Stimulated activated CD8-positive, alpha-beta memory T cell treated with anti-CD3 and anti-CD28 coated beads, Interleukin-12 subunit alpha, Interleukin-12 subunit beta, amount 100 ng/mL, for 24 hours (primary cell): ENCODE measurements around the gene CCDC102A.
"Not testable (repeated sequence)": the region's sequence is repeated elsewhere in the genome, so short reads cannot be mapped to it uniquely, and the experiment has no call there.

ENCODE experiments used
- DNase-seq: peaks from one replicate; pipeline ENCODE4 v3.0.0-alpha.2; 2020; ENCODE audit errors: extremely low read depth

The CCDC102A gene

GRCh38 chr16:57565461-57565860, 29.1 kb upstream of the CCDC102A start:
- DNase-seq = no peak

- DNase-seq = no peak
Observed at GRCh38 chr16:57564571-57565270, 28.4 kb upstream of the CCDC102A start.

DNA sequence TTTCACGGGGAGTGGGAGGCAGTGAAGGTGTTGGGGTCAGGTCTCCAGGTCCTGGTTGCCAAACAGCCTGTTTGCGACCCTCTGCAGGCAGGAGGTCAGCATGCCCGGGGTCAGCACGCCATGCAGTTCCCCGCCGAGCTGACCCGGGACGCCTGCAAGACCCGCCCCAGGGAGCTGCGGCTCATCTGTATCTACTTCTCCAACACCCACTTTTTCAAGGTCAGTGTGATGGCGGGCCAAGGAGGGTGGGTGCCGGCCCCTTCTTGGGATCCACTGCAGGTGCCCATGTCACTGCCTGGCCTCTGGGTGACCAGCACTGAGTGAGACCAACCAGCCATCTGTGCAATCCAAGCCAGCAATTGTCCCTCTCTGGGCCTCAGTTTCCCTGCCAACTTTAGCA, 27.4 kb upstream of the CCDC102A start:
- no peak for DNase-seq

- DNase-seq = no peak
Observed at GRCh38 chr16:57563487-57563750, 27.0 kb upstream of the CCDC102A start.

DNA sequence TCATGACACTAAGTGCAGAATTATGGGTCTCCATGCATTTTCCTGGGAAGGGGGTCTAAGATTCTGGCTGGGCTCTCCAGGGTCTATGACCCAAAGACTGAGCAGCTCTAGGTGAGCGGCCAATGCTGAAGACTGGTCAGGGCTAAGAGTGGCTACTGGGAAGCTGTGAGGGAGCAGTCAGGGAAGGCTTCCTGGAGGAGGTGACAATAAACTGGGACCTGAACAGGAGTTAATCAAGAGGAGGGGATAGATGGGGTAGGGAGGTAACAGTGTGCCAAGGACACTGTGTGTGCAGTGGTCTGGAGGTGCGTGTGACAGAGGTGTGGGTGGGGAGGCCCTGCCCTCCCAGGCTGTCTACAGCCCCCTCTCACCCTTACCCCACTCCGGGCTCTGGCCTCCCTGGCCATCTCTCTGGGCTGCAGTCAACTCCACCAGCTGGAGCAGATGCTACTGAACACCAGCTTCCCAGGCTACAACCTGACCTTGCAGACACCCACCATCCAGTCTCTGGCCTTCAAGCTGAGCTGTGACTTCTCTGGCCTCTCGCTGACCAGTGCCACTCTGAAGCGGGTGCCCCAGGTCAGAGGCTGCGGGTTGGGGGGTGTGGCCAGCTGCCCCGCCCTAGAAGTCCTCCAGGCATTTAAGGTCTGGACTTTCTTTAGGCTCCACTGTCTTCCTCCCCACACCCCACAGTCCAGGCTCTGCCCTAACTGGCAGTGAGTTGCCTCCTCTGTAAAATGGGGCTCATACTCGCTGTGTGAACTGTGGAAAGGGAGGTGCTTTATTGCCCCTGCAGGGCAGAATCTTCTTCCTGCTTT, 26.5 kb upstream of the CCDC102A start:
- no peak for DNase-seq

GRCh38 chr16:57562066-57562465, 25.7 kb upstream of the CCDC102A start:
- DNase-seq = no peak

DNA sequence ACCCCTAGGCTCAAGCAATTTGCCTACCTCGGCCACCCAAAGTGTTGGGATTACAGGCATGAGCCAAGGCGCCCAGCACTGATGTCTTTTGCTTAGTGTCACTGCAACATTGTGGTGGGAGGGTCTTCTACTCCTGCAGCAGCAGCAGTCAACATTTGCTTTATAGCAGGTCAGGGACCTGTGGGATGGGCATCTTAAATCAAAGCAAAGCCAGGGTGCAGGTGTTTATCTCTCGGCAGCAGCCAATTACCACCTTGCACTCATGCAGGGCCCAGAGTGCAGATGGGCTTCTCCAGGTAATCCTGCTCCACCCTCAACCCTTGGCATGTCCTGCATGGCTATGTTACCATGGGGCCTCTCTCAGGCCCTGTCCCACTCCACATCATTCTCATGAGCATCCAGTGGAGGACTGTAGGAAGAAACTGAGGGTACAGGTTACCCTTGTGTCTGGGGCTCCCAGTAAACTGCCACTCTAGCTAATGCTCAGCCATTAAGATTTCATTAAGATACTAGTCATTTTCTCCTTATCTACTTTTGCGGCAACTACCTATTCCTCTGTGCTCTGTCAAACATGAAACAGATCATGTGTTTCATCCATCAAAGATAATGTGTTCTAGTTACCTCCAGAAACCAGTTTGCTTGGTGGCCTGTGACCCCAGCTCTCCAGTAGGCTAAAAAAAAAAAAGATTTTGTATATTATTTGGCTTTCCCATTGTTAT, 22.9 kb upstream of the CCDC102A start:
- no peak for DNase-seq

- DNase-seq = no peak
Observed at GRCh38 chr16:57556941-57557541, 20.7 kb upstream of the CCDC102A start.

GRCh38 chr16:57555831-57556230, 19.5 kb upstream of the CCDC102A start:
- DNase-seq = no peak

DNA sequence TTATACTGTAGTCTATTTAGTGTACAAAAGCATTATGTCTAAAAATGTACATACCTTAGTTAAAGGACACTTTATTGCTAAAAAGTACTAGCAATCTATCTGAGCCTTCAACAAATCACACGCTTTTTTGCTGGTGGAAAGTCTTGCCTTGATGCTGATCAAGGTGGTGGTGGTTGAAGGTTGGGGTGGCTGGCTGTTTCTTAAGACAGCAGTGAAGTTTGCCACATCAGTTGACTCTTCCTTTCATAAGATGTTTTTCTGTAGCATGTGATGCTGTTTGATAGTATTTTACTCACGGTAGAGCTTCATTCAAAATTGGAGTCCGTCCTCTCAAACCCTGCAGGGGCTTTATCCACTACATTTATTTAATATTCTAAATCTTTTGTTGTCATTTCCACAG, 14.7 kb upstream of the CCDC102A start:
- DNase-seq = no peak

GRCh38 chr16:57549730-57550129, 13.4 kb upstream of the CCDC102A start:
- no peak for DNase-seq

DNA sequence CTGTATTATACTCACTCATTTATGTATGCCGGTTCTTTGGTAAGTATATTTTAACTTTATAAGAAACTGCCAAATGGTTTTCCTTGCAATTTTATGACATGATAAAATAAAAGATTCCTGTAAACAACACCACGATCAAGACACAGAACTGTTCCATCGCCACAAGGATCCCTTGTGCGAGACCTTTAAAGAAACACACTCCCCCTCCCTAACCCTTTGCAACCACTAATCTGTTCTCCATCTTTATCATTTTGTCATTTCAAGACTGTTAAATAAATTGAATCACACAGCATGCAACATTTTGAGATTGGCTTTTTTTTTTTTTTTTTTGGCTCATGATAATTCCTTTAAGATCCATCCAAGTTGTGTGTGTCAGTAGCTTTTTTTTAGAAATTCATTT, 12.0 kb upstream of the CCDC102A start:
- DNase-seq = no peak

DNA sequence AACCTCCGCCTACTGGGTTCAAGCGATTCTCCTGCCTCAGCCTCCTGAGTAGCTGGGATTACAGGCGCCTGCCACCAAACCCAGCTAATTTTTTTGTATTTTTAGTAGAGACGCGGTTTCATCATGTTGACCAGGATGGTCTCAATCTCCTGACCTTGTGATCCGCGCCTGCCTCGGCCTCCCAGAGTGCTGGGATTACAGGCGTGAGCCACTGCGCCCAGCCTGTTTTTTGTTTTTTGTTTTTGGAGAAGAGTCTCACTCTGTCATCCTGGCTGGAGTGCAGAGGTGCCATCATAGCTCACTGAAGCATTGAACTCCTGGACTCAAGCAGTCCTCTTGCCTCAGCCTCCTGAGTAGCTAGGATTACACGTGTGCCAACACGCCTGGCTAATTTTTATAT, 11.2 kb upstream of the CCDC102A start:
- not testable (repeated sequence) for DNase-seq

GRCh38 chr16:57544124-57544653, 7.8 kb upstream of the CCDC102A start:
- no peak for DNase-seq

- DNase-seq = no peak
Observed at GRCh38 chr16:57541754-57542435, 5.5 kb upstream of the CCDC102A start.

DNA sequence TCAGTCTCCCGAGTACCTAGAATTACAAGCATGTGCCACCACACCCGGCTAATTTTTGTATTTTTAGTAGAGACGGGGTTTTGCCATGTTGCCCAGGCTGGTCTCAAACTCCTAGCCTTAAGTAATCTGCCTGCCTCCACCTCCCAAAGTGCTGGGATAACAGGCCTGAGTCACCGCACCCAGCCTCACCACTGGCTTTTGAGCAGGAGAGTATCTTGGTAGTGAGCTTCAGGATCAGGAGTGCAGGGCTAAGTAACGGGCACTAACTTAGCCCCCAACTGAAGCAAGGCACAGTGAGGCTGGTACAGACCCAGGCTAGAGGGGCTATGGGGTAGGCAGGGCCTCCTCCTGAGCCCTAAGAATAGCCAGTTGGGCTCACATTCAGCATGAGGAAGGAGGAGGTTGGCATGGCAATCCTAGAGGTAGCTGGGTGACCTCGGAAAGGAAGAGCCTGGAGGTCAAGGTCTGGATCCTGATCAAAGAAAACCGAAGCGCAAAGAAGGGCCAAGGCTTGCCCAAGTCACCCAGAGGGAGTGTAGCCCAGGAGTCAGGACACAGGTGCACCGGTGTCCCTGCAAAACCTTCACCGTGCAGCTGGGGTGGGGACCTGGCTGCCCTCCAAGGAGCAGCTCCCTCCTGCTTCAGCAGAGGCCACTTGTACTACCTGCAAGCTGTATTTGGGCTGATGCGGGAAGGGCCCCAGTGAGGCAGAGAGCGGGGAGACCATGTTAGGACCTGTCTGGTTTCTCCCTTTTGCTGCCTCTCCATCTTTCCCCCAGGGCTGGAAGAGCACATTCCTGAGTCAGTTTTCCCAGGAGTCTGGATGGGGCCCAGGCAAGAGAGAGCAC, 4.8 kb upstream of the CCDC102A start:
- DNase-seq = no peak

DNA sequence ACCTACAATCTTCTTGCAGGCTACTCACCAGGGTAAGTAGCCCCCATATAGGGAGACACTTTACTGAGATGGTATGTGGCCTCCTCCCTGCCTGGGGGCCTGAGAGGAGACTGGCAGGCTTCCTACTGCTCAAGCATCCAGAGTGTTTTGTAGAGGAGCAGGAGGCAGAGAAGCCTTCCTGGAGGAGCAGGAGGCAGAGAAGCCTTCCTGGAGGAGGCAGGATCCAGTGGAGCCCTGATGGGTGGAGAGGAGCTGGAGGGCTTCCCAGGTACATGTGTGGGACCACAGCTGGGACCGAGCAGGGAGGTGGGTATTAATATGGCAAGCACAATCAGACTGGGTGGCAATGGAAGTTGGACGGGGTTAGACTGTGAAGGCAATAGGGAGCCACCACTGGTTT, 4.0 kb upstream of the CCDC102A start:
- DNase-seq = no peak

- no peak for DNase-seq
Observed at GRCh38 chr16:57539072-57539796, 2.9 kb upstream of the CCDC102A start.

DNA sequence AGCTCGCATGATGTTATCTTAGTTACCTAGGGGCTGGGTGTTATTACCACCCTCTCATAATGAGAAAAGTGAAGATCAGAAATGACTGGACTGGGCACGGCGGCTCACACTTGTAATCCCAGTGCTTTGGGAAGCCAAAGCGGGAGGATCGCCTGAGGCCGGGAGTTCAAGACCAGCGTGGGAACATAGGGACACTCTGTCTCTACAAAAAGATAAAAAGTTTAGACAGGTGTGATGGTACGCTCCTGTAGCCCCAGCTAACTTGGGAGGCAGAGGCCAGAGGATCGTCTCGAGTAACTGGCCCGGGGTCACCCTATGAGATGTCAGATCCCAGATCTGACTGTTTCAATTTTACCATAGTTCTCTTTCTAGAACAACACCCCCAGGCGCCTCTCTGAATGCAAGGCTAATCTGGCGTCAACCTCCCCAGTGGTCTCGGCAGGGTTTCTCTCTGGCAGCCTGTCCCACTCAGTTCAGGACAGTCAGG, 1.9 kb upstream of the CCDC102A start:
- no peak for DNase-seq
